B cell (primary cell): ENCODE results near the gene TMEM132D. TPM values are rescaled to one million over a fixed set of nuclear protein-coding genes. Genes with fewer than 3 reads are reported as not detected.

Experiments
- ATAC-seq: fragments of 200-7000 bp; cut with Tn5 transposase; one replicate; pipeline ENCODE4 v1.10.0; 2021; ENCODE audit warnings: low read depth, mild to moderate bottlenecking, moderate number of reproducible peaks, moderate library complexity
- CTCF ChIA-PET: fragments of 350-600 bp; sonication (Branson Sonifier 250); formaldehyde crosslinking; loops from one replicate; lab custom pipeline; 2021; ENCODE audit warnings: antibody characterized with exemption, inconsistent platforms; lab: Charles Lee
- POLR2A ChIA-PET: fragments of 350-600 bp; sonication (Branson Sonifier 250); formaldehyde crosslinking; loops from one replicate; lab custom pipeline; 2021; ENCODE audit warnings: antibody characterized with exemption; lab: Charles Lee
- DNase-seq: peaks from one replicate; pipeline ENCODE4 v3.0.0; 2013
- H2AFZ ChIP-seq: 2 replicates; pipeline ENCODE4 v1.6.1; 2012; ENCODE audit warnings: mild to moderate bottlenecking, low read depth, low read length; ENCODE audit not compliant: insufficient read depth, poor library complexity, severe bottlenecking
- H3K27ac ChIP-seq, 2 donors: 1 replicate in 1 of 2; 2 replicates in 1 of 2; pipeline ENCODE4 v1.5.1; 2012 to 2013; ENCODE audit warnings: low read length in 2 of 2, mild to moderate bottlenecking in 2 of 2, moderate library complexity in 1 of 2
- H3K27me3 ChIP-seq, 4 experiments: fragments of 200-600 bp in 1 of 4; sonication (generic) in 1 of 4; replicated peaks in 1 of 4; 1 replicate in 2 of 4; 2 replicates in 2 of 4; pipeline versions ENCODE4 v1.6.1 to v1.7.0; 2013 to 2016; ENCODE audit warnings: low read length in 3 of 4, mild to moderate bottlenecking in 2 of 4, mixed read lengths in 1 of 4, moderate library complexity in 1 of 4; ENCODE audit not compliant: insufficient read depth in 4 of 4, control insufficient read depth in 3 of 4; ENCODE audit errors: control extremely low read depth in 1 of 4
- H3K36me3 ChIP-seq, 2 experiments: replicated peaks in 1 of 2; 1 replicate in 1 of 2; 2 replicates in 1 of 2; pipeline versions ENCODE4 v1.6.1 to v1.7.1; 2013; ENCODE audit warnings: low read length in 1 of 2; ENCODE audit not compliant: insufficient read depth in 2 of 2, control insufficient read depth in 1 of 2; ENCODE audit errors: control extremely low read depth in 1 of 2, extremely low read depth in 1 of 2
- H3K4me1 ChIP-seq, 2 donors: fragments of 200-600 bp in 1 of 2; sonication (generic) in 1 of 2; 1 replicate in 1 of 2; 2 replicates in 1 of 2; pipeline versions ENCODE4 v1.5.1 to v1.6.1; 2013 to 2017; ENCODE audit warnings: low read length in 2 of 2; ENCODE audit not compliant: control insufficient read depth in 2 of 2, insufficient read depth in 2 of 2
- H3K4me2 ChIP-seq: replicated peaks from 2 replicates; pipeline ENCODE3; 2012; ENCODE audit warnings: mild to moderate bottlenecking, low read depth, low read length; ENCODE audit not compliant: poor library complexity, severe bottlenecking
- H3K4me3 ChIP-seq, 5 experiments: fragments of 200-600 bp in 1 of 5; sonication (generic) in 1 of 5; 1 replicate in 3 of 5; 2 replicates in 2 of 5; pipeline versions ENCODE4 v1.5.1 to v1.7.0; 2011 to 2016; ENCODE audit warnings: low read length in 4 of 5, mild to moderate bottlenecking in 4 of 5, low read depth in 2 of 5, control low read depth in 1 of 5, moderate library complexity in 1 of 5; ENCODE audit not compliant: insufficient read depth in 1 of 5; ENCODE audit errors: control extremely low read depth in 1 of 5, extremely low read depth in 1 of 5
- H3K79me2 ChIP-seq: fragments of 200-600 bp; sonication (generic); one replicate; pipeline ENCODE4 v1.6.0; 2016; ENCODE audit warnings: low read length; ENCODE audit not compliant: control insufficient read depth, insufficient read depth
- H3K9ac ChIP-seq: fragments of 200-600 bp; sonication (generic); 2 replicates; pipeline ENCODE4 v1.6.1; 2017; ENCODE audit warnings: mild to moderate bottlenecking, low read length, moderate library complexity
- H3K9me3 ChIP-seq, 3 donors: one replicate each; pipeline versions ENCODE4 v1.6.1 to v1.7.1; 2013; ENCODE audit warnings: low read length in 2 of 3; ENCODE audit not compliant: control insufficient read depth in 2 of 3, insufficient read depth in 1 of 3; ENCODE audit errors: control extremely low read depth in 1 of 3
- H4K20me1 ChIP-seq: 2 replicates; pipeline ENCODE4 v1.6.0; 2012; ENCODE audit warnings: mild to moderate bottlenecking, low read length; ENCODE audit not compliant: insufficient read depth, control insufficient read depth, poor library complexity, severe bottlenecking
- H3K27ac Mint-ChIP-seq: one replicate; pipeline ENCODE4 v1.8.0; 2021; ENCODE audit warnings: mixed read lengths
- H3K27me3 Mint-ChIP-seq: one replicate; pipeline ENCODE4 v1.8.0; 2021; ENCODE audit warnings: mixed read lengths
- H3K4me1 Mint-ChIP-seq: one replicate; pipeline ENCODE4 v1.8.0; 2021; ENCODE audit warnings: mixed read lengths
- H3K4me3 Mint-ChIP-seq: one replicate; pipeline ENCODE4 v1.8.0; 2021; ENCODE audit warnings: mixed read lengths
- H3K9me3 Mint-ChIP-seq: one replicate; pipeline ENCODE4 v1.8.0; 2022; ENCODE audit warnings: mixed read lengths; ENCODE audit not compliant: insufficient read depth
- CTCF ChIP-seq: fragments of 200-600 bp; IDR thresholded peaks from one replicate; pipeline ENCODE4 v1.8.0; 2022; ENCODE audit warnings: antibody characterized with exemption, mild to moderate bottlenecking
- EZH2 ChIP-seq: IDR thresholded peaks from 2 replicates; pipeline ENCODE4 v1.6.1; 2012; ENCODE audit warnings: borderline replicate concordance, low read depth, mild to moderate bottlenecking, moderate library complexity, low read length; ENCODE audit not compliant: insufficient read depth, poor library complexity, severe bottlenecking
- WGBS: methylation state at CpG from one replicate; pipeline ENCODE4 v1.1.5; 2013; ENCODE audit warnings: missing lambda C conversion rate; ENCODE audit not compliant: insufficient coverage; 5-methylcytosine and 5-hydroxymethylcytosine counted together
- intact Hi-C: fragments of 100-400 bp; cut with micrococcal nuclease; formaldehyde crosslinking; loops from one replicate; pipeline ENCODE4 v1.10.0; 2022
- polyA plus RNA-seq: library from polyadenylated mRNA; depleted of rRNA; stranded (reverse); fragments of >200 nt; gene quantifications from 2 replicates; pipeline ENCODE4 v1.2.3, GENCODE V29; 2012
- total RNA-seq, 2 donors: library from RNA; stranded (reverse); fragments of 120-200 nt in 1 of 2; gene quantifications; 1 replicate in 1 of 2; 2 replicates in 1 of 2; pipeline versions ENCODE4 v1.2.3 to v1.2.4, GENCODE V29; 2013 to 2022

The TMEM132D gene
- total and polyA plus RNA-seq, 2 donors (not counting 1 experiment from before 2014, with no cell fraction given), result not detected

GRCh38 chr12:129588142-129588541 lies 315.7 kb downstream of the TMEM132D start:
- Histone ChIP-seq H4K20me1 (no peaks in the 10 kb centered on the region), H3K36me3 (no peaks in the 10 kb centered on the region), H3K9ac (no peak overlapping the region), H3K4me2 (no peak overlapping the region), H3K27ac (no peak overlapping the region), H3K4me3 (no peak overlapping the region), H3K27me3 (no peaks in the 10 kb centered on the region), H2AFZ (no peak overlapping the region), H3K79me2 (no peaks in the 10 kb centered on the region), H3K4me1 (no peaks in the 10 kb centered on the region), H3K9me3 (peaks cover 0 to 14% (median 0%) of the 10 kb centered on the region in 3 donors)
- TF ChIP-seq EZH2, result no peak
- no peak for TF ChIP-seq CTCF
- intact Hi-C loops, result no loop called here
- Mint-ChIP-seq H3K27ac (no peak overlapping the region), H3K4me1 (no peaks in the 10 kb centered on the region), H3K27me3 (no peaks in the 10 kb centered on the region), H3K4me3 (no peak overlapping the region), H3K9me3 (peaks cover 7% of the 10 kb centered on the region)
- ATAC-seq (no peak), DNase-seq (no peak)
- POLR2A ChIA-PET, result no interaction called here
- CTCF ChIA-PET, result no interaction called here
- no CpG with 5 or more reads among the region's 4 CpGs for WGBS

- no peaks in the 10 kb centered on the region for H3K36me3 ChIP-seq
- no peak overlapping the region for H3K27ac ChIP-seq
- ChIA-PET POLR2A (no interaction called here), CTCF (no interaction called here)
- no peaks in the 10 kb centered on the region for H3K27me3 Mint-ChIP-seq
- intact Hi-C loops, result no loop called here
- ATAC-seq (no peak), DNase-seq (no peak)
- H3K4me1 Mint-ChIP-seq, result no peaks in the 10 kb centered on the region
- no peak overlapping the region for H3K9ac ChIP-seq
- H3K4me1 ChIP-seq, result no peaks in the 10 kb centered on the region
- no peak overlapping the region for H3K27ac Mint-ChIP-seq
- no peak overlapping the region for H2AFZ ChIP-seq
- no peaks in the 10 kb centered on the region for H3K79me2 ChIP-seq
- H4K20me1 ChIP-seq, result no peaks in the 10 kb centered on the region
- H3K9me3 ChIP-seq, result peaks cover 0 to 21% (median 0%) of the 10 kb centered on the region in 3 donors
- peaks cover 0 to 2% (median 0%) of the 10 kb centered on the region in 4 experiments for H3K27me3 ChIP-seq
- H3K4me3 ChIP-seq, result no peak overlapping the region
- TF ChIP-seq CTCF (no peak), EZH2 (no peak)
- H3K9me3 Mint-ChIP-seq, result peaks cover 7% of the 10 kb centered on the region
- 94% methylated on average over 8 of the region's 9 CpGs for WGBS
- no peak overlapping the region for H3K4me3 Mint-ChIP-seq
- no peak overlapping the region for H3K4me2 ChIP-seq
These were observed 318.5 kb downstream of the TMEM132D start for GRCh38 chr12:129585296-129585695.
